ENCODE results near the gene COL6A6. TPM values are rescaled to one million over a fixed set of nuclear protein-coding genes. Genes with fewer than 3 reads are reported as not detected.

The COL6A6 gene
- total RNA-seq, 1 experiment from 2014 or later: not detected

DNA sequence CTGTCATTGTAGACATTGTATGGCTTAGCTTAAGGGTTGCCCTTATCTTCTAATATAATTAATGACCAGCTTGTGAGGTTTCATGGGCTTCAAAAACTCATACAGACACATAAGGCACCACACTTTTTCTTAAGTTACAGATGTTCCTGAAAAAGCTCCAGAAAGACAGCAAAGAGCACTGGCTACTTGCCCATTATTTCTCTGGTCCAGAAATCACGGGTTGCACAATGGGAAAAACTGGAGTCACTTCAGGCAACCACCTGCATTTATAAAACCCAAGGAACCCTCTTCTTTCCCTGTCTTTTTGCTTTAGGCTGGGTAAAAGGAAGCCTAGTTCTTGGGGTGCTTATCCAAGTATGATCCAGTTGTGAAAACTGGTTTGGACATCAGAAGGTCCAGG, 2.3 kb upstream of the COL6A6 start:
- H3K27me3 Mint-ChIP-seq (ENCODE audit: unreplicated experiment): peaks cover 77% of the 10 kb centered on the region
- no TSS peak for BruUV-seq (replicated peaks)
- no peak overlapping the region for H3K27ac Mint-ChIP-seq (ENCODE audit: unreplicated experiment)
- no peaks in the 10 kb centered on the region for H3K4me1 Mint-ChIP-seq (ENCODE audit: low read depth, unreplicated experiment)
- H3K36me3 Mint-ChIP-seq (ENCODE audit: insufficient read depth, unreplicated experiment): no peaks in the 10 kb centered on the region
- H3K4me3 Mint-ChIP-seq (ENCODE audit: low read depth, unreplicated experiment): no peak overlapping the region
- CTCF ChIA-PET: no interaction called here
- H3K9me3 Mint-ChIP-seq (ENCODE audit: low read depth, unreplicated experiment): no peaks in the 10 kb centered on the region
- TF ChIP-seq, protein P1, sequence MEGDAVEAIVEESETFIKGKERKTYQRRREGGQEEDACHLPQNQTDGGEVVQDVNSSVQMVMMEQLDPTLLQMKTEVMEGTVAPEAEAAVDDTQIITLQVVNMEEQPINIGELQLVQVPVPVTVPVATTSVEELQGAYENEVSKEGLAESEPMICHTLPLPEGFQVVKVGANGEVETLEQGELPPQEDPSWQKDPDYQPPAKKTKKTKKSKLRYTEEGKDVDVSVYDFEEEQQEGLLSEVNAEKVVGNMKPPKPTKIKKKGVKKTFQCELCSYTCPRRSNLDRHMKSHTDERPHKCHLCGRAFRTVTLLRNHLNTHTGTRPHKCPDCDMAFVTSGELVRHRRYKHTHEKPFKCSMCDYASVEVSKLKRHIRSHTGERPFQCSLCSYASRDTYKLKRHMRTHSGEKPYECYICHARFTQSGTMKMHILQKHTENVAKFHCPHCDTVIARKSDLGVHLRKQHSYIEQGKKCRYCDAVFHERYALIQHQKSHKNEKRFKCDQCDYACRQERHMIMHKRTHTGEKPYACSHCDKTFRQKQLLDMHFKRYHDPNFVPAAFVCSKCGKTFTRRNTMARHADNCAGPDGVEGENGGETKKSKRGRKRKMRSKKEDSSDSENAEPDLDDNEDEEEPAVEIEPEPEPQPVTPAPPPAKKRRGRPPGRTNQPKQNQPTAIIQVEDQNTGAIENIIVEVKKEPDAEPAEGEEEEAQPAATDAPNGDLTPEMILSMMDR (IDR thresholded peaks at IDR 0.05; ENCODE audit: unreplicated experiment): no peak
- intact Hi-C loops (cut with micrococcal nuclease; ENCODE audit: unreplicated experiment): no loop called here
- no peak for DNase-seq

DNA sequence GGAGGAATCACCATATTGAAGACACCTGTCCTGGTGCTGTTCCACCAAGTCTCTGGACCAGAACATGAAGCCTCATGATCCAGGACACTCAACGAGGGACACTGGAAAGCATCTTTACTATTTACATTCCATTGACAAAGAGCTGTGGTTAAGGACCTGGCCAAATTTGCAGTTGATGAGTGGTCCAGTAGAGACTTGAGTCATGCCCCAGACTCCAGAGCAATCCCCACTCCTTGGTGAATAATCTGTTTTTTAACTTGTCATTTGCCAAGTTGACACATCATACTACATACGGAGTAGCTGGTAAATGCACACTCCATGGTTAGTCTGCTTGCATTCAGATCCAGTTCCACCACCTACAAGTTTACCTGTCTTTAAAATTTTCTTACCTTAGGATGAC, 1.2 kb upstream of the COL6A6 start:
- TF ChIP-seq, protein P1 (IDR thresholded peaks at IDR 0.05; ENCODE audit: unreplicated experiment): no peak
- Mint-ChIP-seq H3K4me3 (ENCODE audit: low read depth, unreplicated experiment) (no peak overlapping the region), H3K36me3 (ENCODE audit: insufficient read depth, unreplicated experiment) (no peaks in the 10 kb centered on the region), H3K4me1 (ENCODE audit: low read depth, unreplicated experiment) (no peaks in the 10 kb centered on the region), H3K27me3 (ENCODE audit: unreplicated experiment) (peaks cover 71% of the 10 kb centered on the region), H3K9me3 (ENCODE audit: low read depth, unreplicated experiment) (no peaks in the 10 kb centered on the region), H3K27ac (ENCODE audit: unreplicated experiment) (no peak overlapping the region)
- no TSS peak for BruUV-seq (replicated peaks)
- intact Hi-C loops (cut with micrococcal nuclease; ENCODE audit: unreplicated experiment): no loop called here
- CTCF ChIA-PET: no interaction called here
- no peak for DNase-seq

DNA sequence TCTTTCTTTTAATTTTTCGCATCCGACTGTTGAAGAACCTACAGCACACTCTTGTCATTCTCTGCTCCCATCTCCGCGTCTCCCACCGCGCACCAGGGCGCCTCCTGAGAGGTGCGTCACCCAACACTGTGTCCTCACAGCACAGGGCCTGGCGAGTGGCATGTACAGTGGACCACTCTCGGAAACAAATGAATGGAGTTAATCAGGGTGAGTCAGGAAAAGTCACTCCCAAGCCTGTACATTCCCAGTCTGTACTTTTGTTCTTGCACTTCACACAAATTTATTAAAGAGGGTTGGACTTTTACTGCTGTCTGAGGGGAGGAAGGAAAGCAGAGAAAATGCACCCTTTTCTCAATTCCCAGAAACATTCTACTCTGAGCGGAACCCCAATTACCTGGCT, 625 bp downstream of the COL6A6 start:
- TF ChIP-seq, protein P1 (IDR thresholded peaks at IDR 0.05; ENCODE audit: unreplicated experiment): no peak
- no peak for DNase-seq
- peaks cover 70% of the 10 kb centered on the region for H3K27me3 Mint-ChIP-seq (ENCODE audit: unreplicated experiment)
- H3K4me1 Mint-ChIP-seq (ENCODE audit: low read depth, unreplicated experiment): no peaks in the 10 kb centered on the region
- no peaks in the 10 kb centered on the region for H3K36me3 Mint-ChIP-seq (ENCODE audit: insufficient read depth, unreplicated experiment)
- intact Hi-C loops (cut with micrococcal nuclease; ENCODE audit: unreplicated experiment): no loop called here
- H3K4me3 Mint-ChIP-seq (ENCODE audit: low read depth, unreplicated experiment): no peak overlapping the region
- CTCF ChIA-PET: no interaction called here
- no TSS peak for BruUV-seq (replicated peaks)
- H3K27ac Mint-ChIP-seq (ENCODE audit: unreplicated experiment): no peak overlapping the region
- H3K9me3 Mint-ChIP-seq (ENCODE audit: low read depth, unreplicated experiment): no peaks in the 10 kb centered on the region

DNA sequence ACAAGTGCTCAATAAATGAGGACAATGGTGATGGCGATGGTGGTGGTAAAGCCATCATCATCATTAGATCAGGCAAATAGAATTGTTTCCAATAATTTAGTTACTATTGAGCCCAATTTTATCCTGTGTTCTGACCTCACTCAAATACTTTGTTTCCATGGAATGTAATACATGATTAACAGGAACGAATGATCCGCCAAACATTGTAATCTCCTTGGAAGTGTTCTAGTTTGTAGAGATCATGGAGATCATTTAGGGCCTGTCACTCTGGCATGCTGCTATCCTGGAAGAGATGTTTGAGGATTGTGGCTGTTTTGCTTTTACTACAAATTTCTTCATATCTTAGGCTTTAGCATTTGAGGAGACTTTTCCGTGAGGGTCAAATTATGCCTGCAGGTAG, 2.8 kb downstream of the COL6A6 start:
- TF ChIP-seq, protein P1 (IDR thresholded peaks at IDR 0.05; ENCODE audit: unreplicated experiment): no peak
- BruUV-seq (replicated peaks): no TSS peak
- Mint-ChIP-seq H3K36me3 (ENCODE audit: insufficient read depth, unreplicated experiment) (no peaks in the 10 kb centered on the region), H3K4me3 (ENCODE audit: low read depth, unreplicated experiment) (no peak overlapping the region), H3K27me3 (ENCODE audit: unreplicated experiment) (peaks cover 68% of the 10 kb centered on the region), H3K9me3 (ENCODE audit: low read depth, unreplicated experiment) (no peaks in the 10 kb centered on the region), H3K4me1 (ENCODE audit: low read depth, unreplicated experiment) (no peaks in the 10 kb centered on the region), H3K27ac (ENCODE audit: unreplicated experiment) (no peak overlapping the region)
- CTCF ChIA-PET: no interaction called here
- intact Hi-C loops (cut with micrococcal nuclease; ENCODE audit: unreplicated experiment): no loop called here
- no peak for DNase-seq

DNA sequence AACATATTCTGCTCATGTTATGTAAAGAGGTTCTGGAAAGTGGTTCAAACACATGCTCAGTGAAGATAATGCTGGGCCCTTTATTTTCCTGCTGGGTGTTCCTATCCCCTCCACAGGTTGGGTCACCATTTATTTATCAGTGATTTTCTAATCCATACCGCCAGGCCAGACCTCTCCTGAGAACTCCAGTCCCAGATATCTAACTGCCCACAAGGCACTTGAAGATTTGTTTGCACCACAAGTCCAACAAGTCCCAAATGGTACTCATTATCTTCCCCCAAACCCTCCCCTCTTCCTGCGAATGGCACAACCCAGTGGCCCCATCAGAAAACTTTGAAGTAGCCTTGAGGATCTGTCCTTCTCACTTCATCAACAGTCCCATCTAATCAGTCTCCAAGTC, 5.4 kb downstream of the COL6A6 start:
- no TSS peak for BruUV-seq (replicated peaks)
- TF ChIP-seq, protein P1 (IDR thresholded peaks at IDR 0.05; ENCODE audit: unreplicated experiment): no peak
- CTCF ChIA-PET: no interaction called here
- no peaks in the 10 kb centered on the region for H3K36me3 Mint-ChIP-seq (ENCODE audit: insufficient read depth, unreplicated experiment)
- H3K27me3 Mint-ChIP-seq (ENCODE audit: unreplicated experiment): peaks cover 70% of the 10 kb centered on the region
- no peak overlapping the region for H3K4me3 Mint-ChIP-seq (ENCODE audit: low read depth, unreplicated experiment)
- no peak for DNase-seq
- intact Hi-C loops (cut with micrococcal nuclease; ENCODE audit: unreplicated experiment): no loop called here
- no peaks in the 10 kb centered on the region for H3K4me1 Mint-ChIP-seq (ENCODE audit: low read depth, unreplicated experiment)
- no peaks in the 10 kb centered on the region for H3K9me3 Mint-ChIP-seq (ENCODE audit: low read depth, unreplicated experiment)
- no peak overlapping the region for H3K27ac Mint-ChIP-seq (ENCODE audit: unreplicated experiment)
